Measurements from ENCODE around the gene TAPBP.
"Not testable (repeated sequence)": the region's sequence is repeated elsewhere in the genome, so short reads cannot be mapped to it uniquely, and the experiment has no call there.

Gene TAPBP

DNA sequence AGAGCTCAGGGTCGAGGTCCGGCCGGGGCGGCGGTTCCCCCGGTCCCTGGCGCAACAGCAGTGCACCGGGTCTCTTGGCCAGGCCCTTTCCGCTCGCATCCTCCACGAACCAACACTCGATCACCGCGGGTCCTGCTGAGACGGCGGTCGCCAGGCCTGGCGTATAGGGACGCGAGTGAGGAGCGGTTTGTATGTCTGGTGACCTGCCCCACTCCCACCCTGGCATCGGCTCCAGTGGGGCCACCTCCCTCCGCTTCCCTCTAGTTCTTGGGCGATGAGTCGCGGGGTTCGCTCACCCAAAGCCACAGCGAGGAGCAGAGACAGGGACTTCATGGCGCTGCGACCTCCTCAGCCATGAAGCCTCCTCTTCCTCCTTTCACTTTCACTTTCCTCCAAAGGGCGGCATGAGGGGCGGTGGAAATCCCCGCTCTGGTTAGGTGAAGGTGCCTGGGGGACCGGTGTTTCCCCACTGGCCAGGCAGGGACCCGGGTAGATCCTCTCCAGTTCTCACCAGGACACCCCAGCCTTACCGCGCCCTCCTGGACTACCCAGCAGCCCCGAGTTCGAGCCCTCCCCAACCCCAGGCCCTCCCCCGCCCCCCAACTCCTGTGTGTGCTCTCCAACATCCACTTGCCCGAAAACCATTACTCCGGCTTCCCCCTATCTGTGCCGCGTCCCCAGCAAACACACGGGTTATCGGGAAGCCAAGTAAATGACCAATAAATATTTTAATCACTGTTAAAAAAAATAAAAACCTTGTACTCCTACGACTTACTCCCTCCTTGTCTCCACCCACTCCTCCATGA is at the start of gene TAPBP:
Gene TAPBP, minus strand, starts transcription at position 370 of the 806 bp plus-strand sequence. Its CDS starts 37 bp downstream, at position 333.
- DNase-seq = peak; percentile 84

DNA sequence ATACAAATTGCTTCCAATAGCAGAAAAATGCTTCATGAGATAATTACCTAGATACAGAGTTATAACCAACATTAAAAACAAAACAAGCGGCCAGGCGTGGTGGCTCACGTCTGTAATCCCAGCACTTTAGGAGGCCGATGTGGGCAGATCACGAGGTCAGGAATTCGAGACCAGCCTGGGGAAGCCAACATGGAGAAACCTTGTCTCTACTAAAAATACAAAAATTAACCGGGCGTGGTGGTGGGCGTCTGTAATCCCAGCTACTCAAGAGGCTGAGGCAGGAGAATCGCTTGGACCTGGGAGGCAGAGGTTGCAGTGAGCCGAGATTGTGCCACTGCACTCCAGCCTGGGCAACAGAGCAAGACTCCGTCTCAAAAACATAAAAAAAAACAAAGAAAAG is 49.6 kb upstream of the TAPBP start:
- not testable (repeated sequence) for DNase-seq

GRCh38 chr6:33359331-33359730 is 45.5 kb upstream of the TAPBP start:
- no peak for DNase-seq

DNA sequence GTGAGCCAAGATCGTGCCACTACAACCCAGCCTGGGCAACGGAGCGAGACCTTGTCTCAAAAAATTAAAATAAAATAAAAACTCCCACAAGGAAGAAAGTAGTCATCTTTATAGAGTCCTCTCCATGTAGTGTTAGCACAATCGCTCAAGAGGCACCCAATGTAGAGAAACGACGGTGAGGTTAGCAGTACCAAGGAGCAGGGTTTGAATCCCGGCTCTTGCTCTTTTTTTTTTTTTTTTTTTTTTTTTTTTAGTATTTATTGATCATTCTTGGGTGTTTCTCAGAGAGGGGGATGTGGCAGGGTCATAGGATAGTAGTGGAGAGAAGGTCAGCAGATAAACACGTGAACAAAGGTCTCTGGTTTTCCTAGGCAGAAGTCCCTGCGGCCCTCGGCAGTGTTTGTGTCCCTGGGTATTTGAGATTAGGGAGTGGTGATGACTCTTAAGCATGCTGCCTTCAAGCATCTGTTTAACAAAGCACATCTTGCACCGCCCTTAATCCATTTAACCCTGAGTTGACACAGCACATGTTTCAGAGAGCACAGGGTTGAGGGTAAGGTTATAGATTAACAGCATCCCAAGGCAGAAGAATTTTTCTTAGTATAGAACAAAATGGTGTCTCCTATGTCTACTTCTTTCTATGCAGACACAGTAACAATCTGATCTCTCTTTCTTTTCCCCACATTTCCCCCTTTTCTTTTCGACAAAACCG is 43.4 kb upstream of the TAPBP start:
- DNase-seq = not testable (repeated sequence)

GRCh38 chr6:33356295-33356694 is 42.4 kb upstream of the TAPBP start:
- DNase-seq = no peak

GRCh38 chr6:33355860-33356259 is 42.0 kb upstream of the TAPBP start:
- not testable (repeated sequence) for DNase-seq

DNA sequence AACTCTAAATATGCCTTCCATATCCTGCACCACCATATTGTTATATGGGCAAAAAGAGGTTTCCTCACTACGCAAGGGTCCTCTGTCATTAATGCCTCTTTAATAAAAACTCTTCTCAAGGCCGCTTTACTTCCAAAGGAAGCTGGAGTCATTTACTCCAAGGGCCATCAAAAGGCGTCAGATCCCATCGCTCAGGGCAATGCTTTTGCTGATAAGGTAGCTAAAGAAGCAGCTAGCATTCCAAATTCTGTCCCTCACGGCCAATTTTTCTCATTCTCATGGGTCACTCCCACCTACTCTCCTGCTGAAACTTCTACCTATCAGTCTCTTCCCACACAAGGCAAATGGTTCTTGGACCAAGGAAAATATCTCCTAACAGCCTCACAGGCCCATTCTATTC is 33.9 kb upstream of the TAPBP start:
- DNase-seq = no peak

- not testable (repeated sequence) for DNase-seq
Measured at GRCh38 chr6:33346972-33347371, 33.1 kb upstream of the TAPBP start.

DNA sequence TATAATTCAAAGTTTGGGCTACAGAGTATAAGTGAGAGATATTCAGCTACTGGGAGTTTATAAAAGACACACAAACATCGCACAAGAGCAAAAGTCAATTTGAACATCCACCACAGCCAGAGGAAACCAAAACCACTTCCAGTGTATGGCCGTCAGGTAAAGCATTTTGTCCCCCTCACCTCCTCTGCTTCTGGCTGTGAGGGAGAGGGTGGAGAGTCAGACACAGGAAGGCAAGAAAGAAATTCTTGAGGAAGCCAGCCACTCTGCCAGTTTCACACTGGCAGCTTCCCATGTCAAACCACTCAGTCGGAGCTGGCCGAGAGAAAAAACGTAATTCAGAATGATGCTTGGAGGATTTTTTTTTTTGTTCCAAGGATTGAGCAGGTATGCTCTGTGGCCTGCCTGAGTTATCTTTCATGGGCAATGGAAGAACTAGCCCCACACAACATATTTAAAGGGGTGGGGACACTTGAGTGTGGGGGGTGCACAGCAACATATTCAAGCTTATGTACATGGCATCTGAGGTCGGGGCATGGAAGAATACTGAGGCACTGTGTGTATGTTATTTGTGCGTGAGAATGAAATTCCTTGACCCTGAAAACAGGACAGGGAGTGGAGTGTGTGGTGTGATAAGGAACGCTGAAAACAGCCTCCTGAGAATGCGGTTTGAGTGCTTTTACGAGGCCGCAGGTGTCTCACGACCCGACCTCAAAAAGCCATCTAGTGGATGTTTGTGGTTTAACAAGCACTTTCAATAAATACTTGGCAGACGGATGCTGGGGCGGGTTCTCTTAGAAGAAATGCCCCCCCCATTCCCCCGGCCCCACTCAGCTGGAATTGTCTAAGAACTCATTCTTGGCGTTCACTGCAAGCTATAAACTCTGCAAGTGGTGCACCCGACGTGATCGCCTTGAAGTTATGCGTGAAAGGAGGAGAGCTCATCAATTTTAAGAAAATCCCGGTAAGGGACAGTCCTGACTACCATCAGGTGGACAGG is 31.1 kb upstream of the TAPBP start:
- DNase-seq = peak; percentile 60

DNA sequence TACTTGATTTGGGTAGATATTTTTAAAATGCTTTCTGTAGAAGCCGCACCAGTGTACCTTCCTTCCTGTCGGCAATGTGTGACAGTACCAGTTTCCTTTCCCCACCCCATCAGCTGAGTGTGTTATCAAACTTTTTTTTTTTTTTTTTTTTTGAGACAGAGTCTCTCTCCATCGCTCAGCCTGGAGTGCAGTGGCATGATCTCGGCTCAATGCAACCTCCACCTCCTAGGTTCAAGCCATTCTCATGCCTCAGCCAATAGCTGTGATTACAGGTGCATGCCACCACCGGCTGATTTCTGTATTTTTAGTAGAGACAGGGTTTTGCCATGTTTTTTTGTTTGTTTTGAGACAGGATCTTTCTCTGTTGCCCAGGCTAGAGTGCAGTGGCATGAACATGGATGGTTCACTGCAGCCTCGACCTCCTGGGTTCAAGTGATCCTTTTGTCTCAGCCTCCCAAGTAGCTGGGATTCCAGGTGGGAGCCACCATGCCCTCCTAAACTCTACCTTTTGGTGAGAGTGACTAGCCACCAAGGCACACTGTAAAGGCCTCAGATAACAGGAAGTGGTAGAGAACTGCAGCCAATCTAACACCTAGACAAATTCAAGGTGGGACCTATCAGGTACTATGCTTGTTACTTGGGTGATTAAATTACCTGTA is 30.2 kb upstream of the TAPBP start:
- peak; percentile 23 for DNase-seq

GRCh38 chr6:33343606-33343952 is 29.7 kb upstream of the TAPBP start:
- DNase-seq = not testable (repeated sequence)

GRCh38 chr6:33339193-33339592 is 25.3 kb upstream of the TAPBP start:
- no peak for DNase-seq

GRCh38 chr6:33336495-33336894 is 22.6 kb upstream of the TAPBP start:
- DNase-seq = no peak

DNA sequence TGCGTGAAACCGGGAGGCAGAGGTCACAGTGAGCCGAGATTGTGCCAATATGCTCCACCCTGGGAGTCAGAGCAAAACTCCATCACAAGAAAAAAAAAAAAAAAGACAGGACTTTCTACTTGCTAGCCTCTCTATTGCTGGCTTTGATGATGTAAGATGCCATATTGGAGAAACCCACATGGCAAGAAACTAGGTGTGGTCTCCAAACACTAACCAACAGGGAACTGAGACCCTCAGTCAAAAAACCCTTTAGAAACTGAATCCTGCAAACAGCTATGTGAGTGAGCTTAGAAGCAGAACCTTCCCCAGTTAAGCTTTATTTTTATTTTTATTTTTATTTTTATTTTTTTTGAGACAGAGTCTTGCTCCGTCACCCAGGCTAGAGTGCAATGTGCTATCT is 22.0 kb upstream of the TAPBP start:
- DNase-seq = no peak

GRCh38 chr6:33333666-33334065 is 19.8 kb upstream of the TAPBP start:
- no peak for DNase-seq

GRCh38 chr6:33330736-33331135 is 16.9 kb upstream of the TAPBP start:
- no peak for DNase-seq

GRCh38 chr6:33329058-33329457 is 15.2 kb upstream of the TAPBP start:
- DNase-seq = no peak

GRCh38 chr6:33324125-33324524 is 10.2 kb upstream of the TAPBP start:
- DNase-seq = no peak

GRCh38 chr6:33323623-33323948 is 9.7 kb upstream of the TAPBP start:
- no peak for DNase-seq

- DNase-seq = no peak
Measured at GRCh38 chr6:33321227-33321626, 7.3 kb upstream of the TAPBP start.

DNA sequence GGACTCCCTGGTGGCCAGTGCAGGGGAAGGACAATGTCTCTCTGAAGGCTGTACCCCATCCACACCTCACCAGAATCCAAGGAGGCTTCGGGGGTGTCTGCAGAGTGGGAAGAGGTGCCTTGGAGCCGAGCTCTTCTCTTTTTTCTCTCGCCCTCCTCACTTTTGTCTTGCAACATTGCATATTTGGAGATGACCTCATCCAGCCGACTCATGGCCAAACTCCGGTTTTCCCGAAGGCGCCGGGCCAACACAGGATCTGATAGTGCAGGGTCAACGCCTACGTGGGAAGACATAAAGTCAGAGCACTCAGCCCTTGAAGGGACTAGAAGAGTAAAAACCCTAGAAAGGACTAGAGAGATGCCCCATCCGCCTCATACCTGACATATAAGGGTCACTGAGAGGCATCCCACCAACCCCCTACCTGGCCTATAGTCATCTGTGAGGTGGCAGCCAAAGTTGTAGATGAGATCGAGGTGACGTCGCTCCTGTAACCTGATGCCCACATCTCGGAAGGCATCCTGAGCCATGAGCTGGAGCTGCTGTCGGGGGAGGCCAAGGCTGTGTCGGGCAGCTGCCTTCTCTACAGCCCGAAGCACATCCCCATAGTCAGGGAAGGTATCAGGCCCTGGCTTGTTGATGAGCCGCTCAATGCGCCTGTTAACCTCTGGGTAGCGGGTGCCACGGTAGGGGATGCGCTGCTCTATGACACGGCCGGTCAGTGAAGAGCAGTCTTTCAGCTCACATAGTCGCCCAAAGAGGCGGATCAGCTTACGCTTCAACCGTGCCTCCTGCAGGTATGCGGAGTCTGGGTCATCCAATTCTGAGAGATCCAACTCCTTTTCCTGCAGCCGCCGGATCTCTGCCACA is 6.7 kb upstream of the TAPBP start:
- no peak for DNase-seq

GRCh38 chr6:33319939-33320314 is 6.0 kb upstream of the TAPBP start:
- DNase-seq = no peak
